ENCODE measurements around the gene C11orf98.

Gene C11orf98

GRCh38 chr11:62671608-62672389 is 6.8 kb upstream of the C11orf98 start, which contains the start of the genes LBHD1 and UQCC3:
Gene LBHD1 (minus strand): TSS chr11:62672267. CDS start chr11:62670031, 2,236 bp downstream.
Gene UQCC3 (plus strand): TSS chr11:62671673. CDS start chr11:62671746, 73 bp downstream.
- POLR2A ChIA-PET: interaction anchor here (0.6 to 2.1 kb wide), 11 partner anchors 9 to 213 kb away, joined by 3 to 15 read pairs (median 5); partner anchors contain the start of genes B3GAT3, EEF1G, INTS5 and LRRN4CL
- CTCF ChIA-PET: interaction anchor here (1.2 to 4.2 kb wide), 6 partner anchors 9 to 112 kb away, joined by 3 to 30 read pairs (median 6); partner anchors contain the start of gene LRRN4CL
- TF ChIP-seq CTCF (IDR thresholded peaks at IDR 0.05; ENCODE audit: insufficient read depth, low read length, missing control alignments): no peak

GRCh38 chr11:62671236-62671607 is 6.2 kb upstream of the C11orf98 start:
- POLR2A ChIA-PET: interaction anchor here (0.6 to 2.1 kb wide), 10 partner anchors 10 to 213 kb away, joined by 3 to 15 read pairs (median 5); partner anchors contain the start of genes B3GAT3, EEF1G, INTS5 and LRRN4CL
- peak overlapping the region; percentile 76 for H3K4me3 ChIP-seq (ENCODE audit: low read depth, low read length)
- CTCF ChIA-PET: interaction anchor here (1.2 to 4.2 kb wide), 5 partner anchors 10 to 96 kb away, joined by 3 to 30 read pairs (median 8); partner anchors contain the start of gene LRRN4CL
- DNase-seq (ENCODE audit: low read depth, low spot score): no peak
- TF ChIP-seq CTCF (IDR thresholded peaks at IDR 0.05; ENCODE audit: insufficient read depth, low read length, missing control alignments): no peak

More at GRCh38 chr11:62671608-62672389, 6.8 kb upstream of the C11orf98 start, which contains the start of the genes LBHD1 and UQCC3:
- H3K4me3 ChIP-seq (ENCODE audit: low read depth, low read length): peak within 1 kb of the TSS; percentile 76
- no peak for DNase-seq (ENCODE audit: low read depth, low spot score)

GRCh38 chr11:62669420-62670161 is 4.6 kb upstream of the C11orf98 start:
- POLR2A ChIA-PET: interaction anchor here (0.6 to 1.5 kb wide), 2 partner anchors 11 to 12 kb away, joined by 3 to 5 read pairs; no protein-coding TSS in a partner anchor
- no peak overlapping the region for H3K4me3 ChIP-seq (ENCODE audit: low read depth, low read length)
- CTCF ChIA-PET: interaction anchor here (1.3 to 6.1 kb wide), 3 partner anchors 11 to 40 kb away, joined by 3 to 30 read pairs (median 26); no protein-coding TSS in a partner anchor

GRCh38 chr11:62667460-62667859 is 2.5 kb upstream of the C11orf98 start:
- ChIA-PET CTCF (interaction anchor here (0.6 to 6.1 kb wide), 8 partner anchors 10 to 272 kb away, joined by 3 to 26 read pairs (median 6); no protein-coding TSS in a partner anchor), POLR2A (interaction anchor here (0.7 to 3.3 kb wide), 7 partner anchors 10 to 174 kb away, joined by 3 to 46 read pairs (median 5); partner anchors contain the start of genes EEF1G, GANAB, TEX54 and TUT1)
- no peak for DNase-seq (ENCODE audit: low read depth, low spot score)
- TF ChIP-seq CTCF (IDR thresholded peaks at IDR 0.05; ENCODE audit: insufficient read depth, low read length, missing control alignments): no peak
- no peak overlapping the region for H3K4me3 ChIP-seq (ENCODE audit: low read depth, low read length)

More at GRCh38 chr11:62669420-62670161, 4.6 kb upstream of the C11orf98 start:
- no peak for TF ChIP-seq CTCF (IDR thresholded peaks at IDR 0.05; ENCODE audit: insufficient read depth, low read length, missing control alignments)
- DNase-seq (ENCODE audit: low read depth, low spot score): no peak

GRCh38 chr11:62666259-62666926 is 1.4 kb upstream of the C11orf98 start:
- H3K4me3 ChIP-seq (ENCODE audit: low read depth, low read length): peak overlapping the region; percentile 92
- ChIA-PET CTCF (interaction anchor here (1.5 to 6.1 kb wide), 2 partner anchors 28 to 119 kb away, joined by 8 to 26 read pairs; no protein-coding TSS in a partner anchor), POLR2A (interaction anchor here (0.7 to 3.3 kb wide), 17 partner anchors 9 to 271 kb away, joined by 3 to 58 read pairs (median 16); partner anchors contain the start of genes EEF1G, GANAB, INTS5 and LRRN4CL)
- DNase-seq (ENCODE audit: low read depth, low spot score): no peak
- TF ChIP-seq CTCF (IDR thresholded peaks at IDR 0.05; ENCODE audit: insufficient read depth, low read length, missing control alignments): no peak
